ENCODE data around the gene GPR31. TPM values are rescaled to one million over a fixed set of nuclear protein-coding genes. Genes with fewer than 3 reads are reported as not detected.

The GPR31 gene
- total and polyA plus RNA-seq, 4 donors, result 0.02 to 0.23 TPM; not detected in 2

GRCh38 chr6:167122827-167123657, 34.7 kb downstream of the GPR31 start, which contains the start of gene CCR6:
TSS of gene CCR6 (plus strand) at chr6:167123096. CDS start at chr6:167136135, 13,039 bp downstream.
- ATAC-seq (ENCODE audit: insufficient read depth, low FRiP score) (no peak), DNase-seq (no peak)
- H3K27me3 ChIP-seq (ENCODE audit: control insufficient read depth in 3 of 3, insufficient read depth in 3 of 3, low read length in 2 of 3), result no peaks in the 10 kb centered on the region
- H3K27ac ChIP-seq (ENCODE audit: low read depth in 1 of 2, low read length in 1 of 2), result no peak within 1 kb of the TSS
- H3K9ac ChIP-seq (ENCODE audit: insufficient read depth in 1 of 2, low read length in 2 of 2), result no peak within 1 kb of the TSS
- no peaks in the 10 kb centered on the region for H3K36me3 ChIP-seq (ENCODE audit: control insufficient read depth in 4 of 4, insufficient read depth in 4 of 4, low read length in 4 of 4)
- no peak within 1 kb of the TSS for H3K4me3 ChIP-seq
- H3K9me3 ChIP-seq (ENCODE audit: control insufficient read depth in 4 of 4, insufficient read depth in 3 of 4, low read length in 3 of 4), result peaks cover 0 to 2% (median 0%) of the 10 kb centered on the region in 4 donors
- H3K4me1 ChIP-seq (ENCODE audit: control insufficient read depth in 5 of 5, insufficient read depth in 5 of 5, low read length in 5 of 5), result no peaks in the 10 kb centered on the region
- no peak for TF ChIP-seq CTCF (IDR thresholded peaks at IDR 0.05; ENCODE audit: control extremely low read depth, extremely low read depth)
- WGBS, 2 donors, result 57 to 61% methylated on average over 8 of the region's 8 CpGs

- no peaks in the 10 kb centered on the region for H3K27me3 ChIP-seq (ENCODE audit: control insufficient read depth in 3 of 3, insufficient read depth in 3 of 3, low read length in 2 of 3)
- no peaks in the 10 kb centered on the region for H3K4me1 ChIP-seq (ENCODE audit: control insufficient read depth in 5 of 5, insufficient read depth in 5 of 5, low read length in 5 of 5)
- no peaks in the 10 kb centered on the region for H3K36me3 ChIP-seq (ENCODE audit: control insufficient read depth in 4 of 4, insufficient read depth in 4 of 4, low read length in 4 of 4)
- H3K9me3 ChIP-seq (ENCODE audit: control insufficient read depth in 4 of 4, insufficient read depth in 3 of 4, low read length in 3 of 4), result peaks cover 0 to 2% (median 0%) of the 10 kb centered on the region in 4 donors
- H3K27ac ChIP-seq (ENCODE audit: low read depth in 1 of 2, low read length in 1 of 2), result no peak overlapping the region
- no peak for TF ChIP-seq CTCF (IDR thresholded peaks at IDR 0.05; ENCODE audit: control extremely low read depth, extremely low read depth)
- DNase-seq (no peak), ATAC-seq (ENCODE audit: insufficient read depth, low FRiP score) (no peak)
- no peak overlapping the region for H3K9ac ChIP-seq (ENCODE audit: insufficient read depth in 1 of 2, low read length in 2 of 2)
- 79 to 87% methylated on average over 23 of the region's 23 CpGs for WGBS, 2 donors
- no peak overlapping the region for H3K4me3 ChIP-seq
Measured at GRCh38 chr6:167122041-167122826, 35.5 kb downstream of the GPR31 start.

GRCh38 chr6:167121335-167121841, 36.4 kb downstream of the GPR31 start:
- Histone ChIP-seq H3K4me1 (ENCODE audit: control insufficient read depth in 5 of 5, insufficient read depth in 5 of 5, low read length in 5 of 5) (no peaks in the 10 kb centered on the region), H3K27ac (ENCODE audit: low read depth in 1 of 2, low read length in 1 of 2) (no peak overlapping the region), H3K27me3 (ENCODE audit: control insufficient read depth in 3 of 3, insufficient read depth in 3 of 3, low read length in 2 of 3) (no peaks in the 10 kb centered on the region), H3K9me3 (ENCODE audit: control insufficient read depth in 4 of 4, insufficient read depth in 3 of 4, low read length in 3 of 4) (peaks cover 0 to 2% (median 0%) of the 10 kb centered on the region in 4 donors), H3K4me3 (no peak overlapping the region), H3K9ac (ENCODE audit: insufficient read depth in 1 of 2, low read length in 2 of 2) (no peak overlapping the region), H3K36me3 (ENCODE audit: control insufficient read depth in 4 of 4, insufficient read depth in 4 of 4, low read length in 4 of 4) (no peaks in the 10 kb centered on the region)
- ATAC-seq (ENCODE audit: insufficient read depth, low FRiP score) (no peak), DNase-seq (no peak)
- TF ChIP-seq CTCF (IDR thresholded peaks at IDR 0.05; ENCODE audit: control extremely low read depth, extremely low read depth), result no peak
- 88 to 90% methylated on average over 8 of the region's 8 CpGs for WGBS, 2 donors
